ENCODE results near the gene KCNQ4. TPM values are rescaled to one million over a fixed set of nuclear protein-coding genes. Genes with fewer than 3 reads are reported as not detected.

KCNQ4 gene
- total and polyA plus RNA-seq, 4 experiments from 2014 or later = 0.14 to 0.33 (median 0.20) TPM; not detected in 1

DNA sequence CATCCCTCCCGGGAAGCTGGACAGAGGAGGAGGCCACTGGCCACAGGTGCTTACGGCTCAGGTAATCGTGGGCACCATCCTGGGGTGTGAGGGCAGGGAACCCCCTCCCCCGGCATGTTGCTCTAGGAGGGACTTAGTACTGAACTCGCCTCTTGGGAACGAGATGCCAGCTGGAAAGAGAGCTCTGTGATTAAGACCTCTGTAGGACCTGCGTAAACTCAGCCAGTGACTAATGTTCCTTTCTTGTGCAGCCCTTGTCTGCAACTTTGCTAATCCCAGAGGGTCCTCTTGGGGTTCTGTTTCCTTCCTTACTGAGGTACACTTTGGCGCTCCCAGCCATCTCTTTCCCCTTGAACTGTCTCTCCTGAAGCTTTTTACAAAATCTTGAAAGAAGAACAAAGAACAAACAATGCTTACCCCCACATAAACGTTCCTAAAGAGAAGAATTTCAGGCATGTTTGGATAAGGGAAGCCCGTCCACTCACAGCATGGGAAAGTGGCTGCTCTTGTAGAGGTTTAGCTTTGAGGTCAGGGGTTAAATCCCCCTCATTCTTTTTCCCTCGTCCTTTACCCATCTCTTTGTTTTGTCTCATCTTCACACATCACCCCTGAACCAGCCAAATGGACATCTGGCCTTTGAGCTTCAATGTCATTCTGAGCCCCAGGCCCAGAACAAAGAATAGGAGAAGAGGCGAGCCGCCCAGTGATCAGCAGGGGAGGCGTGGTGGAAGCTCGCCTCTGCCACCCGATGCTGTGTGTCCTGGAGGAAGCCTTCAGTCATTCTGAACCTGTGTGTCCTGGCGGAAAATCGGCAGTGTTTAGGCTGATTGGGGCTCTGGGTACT, 41.2 kb downstream of the KCNQ4 start:
- H3K36me3 Mint-ChIP-seq = no peaks in the 10 kb centered on the region
- Histone ChIP-seq H3K36me3 (ENCODE audit: insufficient read depth, low read length) (no peaks in the 10 kb centered on the region), H3K27ac (ENCODE audit: low read depth, low read length) (no peak overlapping the region), H3K27me3 (ENCODE audit: insufficient read depth, low read length) (no peaks in the 10 kb centered on the region), H3K9me3 (ENCODE audit: control insufficient read depth in 1 of 2, low read length in 2 of 2) (no peaks in the 10 kb centered on the region), H3K4me3 (ENCODE audit: low read length in 2 of 2) (no peak overlapping the region), H3K4me1 (ENCODE audit: insufficient read depth, low read length) (peaks cover 18% of the 10 kb centered on the region)
- H3K4me1 Mint-ChIP-seq = peaks cover 10 to 26% (median 16%) of the 10 kb centered on the region in 4 donors
- H3K27ac Mint-ChIP-seq = peak overlapping the region in 3 of 7 donors; percentile 4 to 80 (median 25)
- H3K9me3 Mint-ChIP-seq = no peaks in the 10 kb centered on the region
- ChIA-PET CTCF (ENCODE audit: partially characterized antibody) (interaction anchor here (1.5 kb wide), 1 partner anchor 50 kb away, joined by 4 read pairs; no protein-coding TSS in a partner anchor), POLR2A (ENCODE audit: partially characterized antibody) (interaction anchor here (0.5 kb wide), 1 partner anchor 15 kb away, joined by 4 read pairs; no protein-coding TSS in a partner anchor)
- H3K4me3 Mint-ChIP-seq = no peak overlapping the region
- H3K27me3 Mint-ChIP-seq = no peaks in the 10 kb centered on the region
- no peak for DNase-seq
- intact Hi-C loops (cut with micrococcal nuclease) = no loop called here

DNA sequence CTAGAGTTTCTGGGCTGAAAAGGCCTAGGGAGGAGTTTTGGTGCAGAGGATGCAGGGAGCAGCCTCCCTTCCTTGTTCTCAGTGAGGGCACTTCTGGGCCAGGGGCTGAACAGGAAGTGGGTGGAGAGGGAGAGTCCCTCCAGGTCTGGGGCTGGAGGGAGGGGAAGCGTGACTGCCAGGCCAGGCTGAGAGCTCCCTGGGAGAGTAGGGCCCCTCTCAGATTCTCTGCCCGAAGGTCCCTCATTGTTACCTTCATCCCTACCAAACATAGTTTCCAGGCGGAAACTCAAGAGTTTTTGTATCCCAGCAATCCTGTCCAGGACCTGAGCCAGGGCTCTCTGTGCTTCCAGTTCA, 41.8 kb downstream of the KCNQ4 start:
- no peaks in the 10 kb centered on the region for H3K36me3 ChIP-seq (ENCODE audit: insufficient read depth, low read length)
- POLR2A ChIA-PET (ENCODE audit: partially characterized antibody) = no interaction called here
- Mint-ChIP-seq H3K4me1 (peaks cover 10 to 26% (median 16%) of the 10 kb centered on the region in 4 donors), H3K27me3 (no peaks in the 10 kb centered on the region), H3K27ac (peak overlapping the region in 3 of 7 donors; percentile 4 to 80 (median 25)), H3K36me3 (no peaks in the 10 kb centered on the region), H3K9me3 (no peaks in the 10 kb centered on the region), H3K4me3 (no peak overlapping the region)
- no peak overlapping the region for H3K4me3 ChIP-seq (ENCODE audit: low read length in 2 of 2)
- H3K4me1 ChIP-seq (ENCODE audit: insufficient read depth, low read length) = peaks cover 18% of the 10 kb centered on the region
- CTCF ChIA-PET (ENCODE audit: partially characterized antibody) = interaction anchor here (1.5 kb wide), 1 partner anchor 51 kb away, joined by 4 read pairs; no protein-coding TSS in a partner anchor
- no peaks in the 10 kb centered on the region for H3K9me3 ChIP-seq (ENCODE audit: control insufficient read depth in 1 of 2, low read length in 2 of 2)
- no peak overlapping the region for H3K27ac ChIP-seq (ENCODE audit: low read depth, low read length)
- H3K27me3 ChIP-seq (ENCODE audit: insufficient read depth, low read length) = no peaks in the 10 kb centered on the region
- intact Hi-C loops (cut with micrococcal nuclease) = no loop called here
- DNase-seq = no peak

GRCh38 chr1:40825996-40826395, 42.4 kb downstream of the KCNQ4 start:
- CTCF ChIA-PET (ENCODE audit: partially characterized antibody) = interaction anchor here (2.1 kb wide), 1 partner anchor 51 kb away, joined by 8 read pairs; no protein-coding TSS in a partner anchor
- H3K27me3 ChIP-seq (ENCODE audit: insufficient read depth, low read length) = no peaks in the 10 kb centered on the region
- Mint-ChIP-seq H3K36me3 (no peaks in the 10 kb centered on the region), H3K27ac (peak overlapping the region in 1 of 7 donors; percentile 61), H3K4me3 (peak overlapping the region in 3 of 8 donors; percentile 34 to 46 (median 42)), H3K27me3 (no peaks in the 10 kb centered on the region), H3K4me1 (peaks cover 10 to 26% (median 16%) of the 10 kb centered on the region in 4 donors), H3K9me3 (no peaks in the 10 kb centered on the region)
- H3K9me3 ChIP-seq (ENCODE audit: control insufficient read depth in 1 of 2, low read length in 2 of 2) = no peaks in the 10 kb centered on the region
- DNase-seq = no peak
- no peak overlapping the region for H3K27ac ChIP-seq (ENCODE audit: low read depth, low read length)
- intact Hi-C loops (cut with micrococcal nuclease) = no loop called here
- peaks cover 18% of the 10 kb centered on the region for H3K4me1 ChIP-seq (ENCODE audit: insufficient read depth, low read length)
- H3K4me3 ChIP-seq (ENCODE audit: low read length in 2 of 2) = no peak overlapping the region
- POLR2A ChIA-PET (ENCODE audit: partially characterized antibody) = no interaction called here
- no peaks in the 10 kb centered on the region for H3K36me3 ChIP-seq (ENCODE audit: insufficient read depth, low read length)

GRCh38 chr1:40829631-40830245, 46.2 kb downstream of the KCNQ4 start:
- ChIA-PET POLR2A (ENCODE audit: partially characterized antibody) (no interaction called here), CTCF (ENCODE audit: partially characterized antibody) (no interaction called here)
- Histone ChIP-seq H3K9me3 (ENCODE audit: control insufficient read depth in 1 of 2, low read length in 2 of 2) (no peaks in the 10 kb centered on the region), H3K27ac (ENCODE audit: low read depth, low read length) (no peak overlapping the region), H3K4me3 (ENCODE audit: low read length in 2 of 2) (no peak overlapping the region), H3K36me3 (ENCODE audit: insufficient read depth, low read length) (no peaks in the 10 kb centered on the region), H3K4me1 (ENCODE audit: insufficient read depth, low read length) (peaks cover 17% of the 10 kb centered on the region), H3K27me3 (ENCODE audit: insufficient read depth, low read length) (no peaks in the 10 kb centered on the region)
- H3K36me3 Mint-ChIP-seq = no peaks in the 10 kb centered on the region
- H3K27ac Mint-ChIP-seq = peak overlapping the region in 1 of 7 donors; percentile 3
- H3K4me3 Mint-ChIP-seq = no peak overlapping the region
- H3K27me3 Mint-ChIP-seq = no peaks in the 10 kb centered on the region
- peaks cover 10 to 20% (median 15%) of the 10 kb centered on the region in 4 donors for H3K4me1 Mint-ChIP-seq
- DNase-seq = no peak
- H3K9me3 Mint-ChIP-seq = no peaks in the 10 kb centered on the region
- intact Hi-C loops (cut with micrococcal nuclease) = no loop called here

DNA sequence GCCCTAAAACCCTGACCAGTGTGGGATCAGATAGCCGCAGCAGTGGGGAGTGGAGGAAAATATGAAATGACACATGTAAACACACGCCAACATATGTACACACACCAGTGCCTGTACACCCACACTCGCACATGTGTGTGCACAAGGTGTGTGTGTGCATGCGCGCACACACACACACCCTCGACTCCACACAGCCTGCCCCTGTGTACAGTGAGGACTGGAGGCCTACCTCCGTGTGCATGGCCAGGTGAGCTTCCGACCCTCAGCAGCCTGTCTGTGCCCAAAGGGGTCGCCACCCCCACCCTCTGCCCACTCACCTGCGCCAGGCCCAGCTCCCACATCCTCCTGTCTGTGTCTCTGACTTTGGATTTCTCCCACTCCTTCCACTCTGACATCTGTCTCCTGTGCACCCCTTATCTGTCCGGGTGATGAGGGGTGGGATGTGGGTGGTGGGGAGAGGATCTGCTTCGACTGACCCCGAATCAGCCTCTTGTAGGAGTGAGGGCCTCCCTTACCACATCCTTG, 46.9 kb downstream of the KCNQ4 start:
- ChIA-PET POLR2A (ENCODE audit: partially characterized antibody) (no interaction called here), CTCF (ENCODE audit: partially characterized antibody) (no interaction called here)
- H3K4me3 Mint-ChIP-seq = no peak overlapping the region
- no peak for DNase-seq
- no peaks in the 10 kb centered on the region for H3K36me3 ChIP-seq (ENCODE audit: insufficient read depth, low read length)
- H3K36me3 Mint-ChIP-seq = no peaks in the 10 kb centered on the region
- no peak overlapping the region for H3K27ac ChIP-seq (ENCODE audit: low read depth, low read length)
- H3K27me3 Mint-ChIP-seq = no peaks in the 10 kb centered on the region
- no peaks in the 10 kb centered on the region for H3K9me3 ChIP-seq (ENCODE audit: control insufficient read depth in 1 of 2, low read length in 2 of 2)
- H3K4me1 Mint-ChIP-seq = peaks cover 4 to 12% (median 9%) of the 10 kb centered on the region in 4 donors
- H3K9me3 Mint-ChIP-seq = no peaks in the 10 kb centered on the region
- no peaks in the 10 kb centered on the region for H3K27me3 ChIP-seq (ENCODE audit: insufficient read depth, low read length)
- peak overlapping the region in 1 of 7 donors; percentile 1 for H3K27ac Mint-ChIP-seq
- H3K4me3 ChIP-seq (ENCODE audit: low read length in 2 of 2) = no peak overlapping the region
- intact Hi-C loops (cut with micrococcal nuclease) = no loop called here
- peaks cover 10% of the 10 kb centered on the region for H3K4me1 ChIP-seq (ENCODE audit: insufficient read depth, low read length)

DNA sequence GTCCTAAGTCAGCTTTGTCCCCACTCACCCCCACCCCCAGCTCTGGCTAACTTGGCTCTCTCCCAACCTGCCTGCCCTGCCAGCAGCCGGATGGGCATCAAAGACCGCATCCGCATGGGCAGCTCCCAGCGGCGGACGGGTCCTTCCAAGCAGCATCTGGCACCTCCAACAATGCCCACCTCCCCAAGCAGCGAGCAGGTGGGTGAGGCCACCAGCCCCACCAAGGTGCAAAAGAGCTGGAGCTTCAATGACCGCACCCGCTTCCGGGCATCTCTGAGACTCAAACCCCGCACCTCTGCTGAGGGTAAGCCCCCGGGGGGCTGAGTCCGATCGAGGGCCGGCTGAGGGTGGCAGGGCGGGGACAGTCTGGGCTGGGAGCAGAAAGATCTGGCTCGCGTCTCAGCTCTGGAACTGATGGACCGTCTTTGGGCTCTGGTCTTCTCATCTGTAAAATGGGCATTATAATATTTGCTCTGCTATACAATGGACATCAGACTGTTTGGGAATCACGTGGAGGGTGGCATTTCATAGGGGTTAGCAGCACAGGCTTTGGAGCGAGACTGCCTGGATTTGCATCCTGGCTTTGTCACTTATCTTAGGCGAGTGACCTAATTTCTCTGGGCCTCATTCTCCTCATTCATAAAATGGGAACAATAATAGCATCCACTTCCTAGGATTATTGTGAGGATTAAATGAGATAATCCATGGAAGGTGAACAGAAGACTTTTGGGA, 47.6 kb downstream of the KCNQ4 start:
- Histone ChIP-seq H3K9me3 (ENCODE audit: control insufficient read depth in 1 of 2, low read length in 2 of 2) (no peaks in the 10 kb centered on the region), H3K4me1 (ENCODE audit: insufficient read depth, low read length) (peaks cover 3% of the 10 kb centered on the region), H3K27ac (ENCODE audit: low read depth, low read length) (no peak overlapping the region), H3K4me3 (ENCODE audit: low read length in 2 of 2) (no peak overlapping the region), H3K27me3 (ENCODE audit: insufficient read depth, low read length) (no peaks in the 10 kb centered on the region), H3K36me3 (ENCODE audit: insufficient read depth, low read length) (no peaks in the 10 kb centered on the region)
- CTCF ChIA-PET (ENCODE audit: partially characterized antibody) = interaction anchor here (1.4 kb wide), 1 partner anchor 27 kb away, joined by 3 read pairs; no protein-coding TSS in a partner anchor
- Mint-ChIP-seq H3K36me3 (no peaks in the 10 kb centered on the region), H3K4me1 (peaks cover under 1 to 5% (median 3%) of the 10 kb centered on the region in 4 donors), H3K27me3 (no peaks in the 10 kb centered on the region), H3K4me3 (no peak overlapping the region), H3K27ac (no peak overlapping the region), H3K9me3 (no peaks in the 10 kb centered on the region)
- POLR2A ChIA-PET (ENCODE audit: partially characterized antibody) = no interaction called here
- no peak for DNase-seq
- intact Hi-C loops (cut with micrococcal nuclease) = no loop called here
